DMS53 treated with DMSO at 0.1 percent for 48 hours (cell line): ENCODE data around the gene HCST.
"Not testable (repeated sequence)": the region's sequence is repeated elsewhere in the genome, so short reads cannot be mapped to it uniquely, and the experiment has no call there.

Source experiments
- DNase-seq: peaks from one replicate; lab custom pipeline; 2025; ENCODE audit not compliant: unreplicated experiment; lab: John Stamatoyannopoulos, UW

The HCST gene

GRCh38 chr19:35901854-35902661 is at the start of gene HCST:
TSS of gene HCST (plus strand) at chr19:35902529. CDS start at chr19:35902594, 65 bp downstream.
- DNase-seq, result no peak

- DNase-seq, result no peak
Observed at GRCh38 chr19:35853038-35853756, 49.1 kb upstream of the HCST start.

GRCh38 chr19:35856546-35857149 is 45.7 kb upstream of the HCST start, which contains the start of gene KIRREL2:
TSS of gene KIRREL2 (plus strand) at chr19:35856911. CDS start at chr19:35857120, 209 bp downstream.
- DNase-seq, result no peak

GRCh38 chr19:35858311-35858710 is 44.0 kb upstream of the HCST start:
- DNase-seq, result no peak

GRCh38 chr19:35859414-35859813 is 42.9 kb upstream of the HCST start:
- no peak for DNase-seq

GRCh38 chr19:35860436-35860817 is 41.9 kb upstream of the HCST start:
- no peak for DNase-seq

- peak; percentile 62 for DNase-seq
Observed at GRCh38 chr19:35860818-35861639, 41.3 kb upstream of the HCST start.

- no peak for DNase-seq
Observed at GRCh38 chr19:35861640-35862160, 40.6 kb upstream of the HCST start.

- no peak for DNase-seq
Observed at GRCh38 chr19:35862528-35862927, 39.8 kb upstream of the HCST start.

GRCh38 chr19:35863018-35863417 is 39.3 kb upstream of the HCST start:
- DNase-seq, result no peak

GRCh38 chr19:35868172-35868822 is 34.0 kb upstream of the HCST start, which contains the start of gene APLP1:
TSS of gene APLP1 (plus strand) at chr19:35868574. CDS start at chr19:35868637, 63 bp downstream.
- peak; percentile 79 for DNase-seq

GRCh38 chr19:35868823-35869326 is 33.5 kb upstream of the HCST start:
- DNase-seq, result peak; percentile 57

- DNase-seq, result peak; percentile 95
Observed at GRCh38 chr19:35869327-35870123, 32.8 kb upstream of the HCST start.

GRCh38 chr19:35870124-35870736 is 32.1 kb upstream of the HCST start:
- DNase-seq, result not testable (repeated sequence)

GRCh38 chr19:35870798-35871197 is 31.5 kb upstream of the HCST start:
- DNase-seq, result no peak

GRCh38 chr19:35871611-35872010 is 30.7 kb upstream of the HCST start:
- DNase-seq, result no peak

GRCh38 chr19:35872180-35872579 is 30.1 kb upstream of the HCST start:
- DNase-seq, result no peak

- DNase-seq, result no peak
Observed at GRCh38 chr19:35874392-35874930, 27.9 kb upstream of the HCST start.
